GM21526 (cell line): ENCODE results near the gene KDM5B.

Experiments
- ATAC-seq: cut with Tn5 transposase; IDR thresholded peaks from one replicate; pipeline ENCODE4 v1.9.1; 2021; ENCODE audit warnings: moderate library complexity; ENCODE audit not compliant: unreplicated experiment, low FRiP score

KDM5B gene

GRCh38 chr1:202689493-202690342 lies 118.5 kb downstream of the KDM5B start:
- ATAC-seq, result no peak

DNA sequence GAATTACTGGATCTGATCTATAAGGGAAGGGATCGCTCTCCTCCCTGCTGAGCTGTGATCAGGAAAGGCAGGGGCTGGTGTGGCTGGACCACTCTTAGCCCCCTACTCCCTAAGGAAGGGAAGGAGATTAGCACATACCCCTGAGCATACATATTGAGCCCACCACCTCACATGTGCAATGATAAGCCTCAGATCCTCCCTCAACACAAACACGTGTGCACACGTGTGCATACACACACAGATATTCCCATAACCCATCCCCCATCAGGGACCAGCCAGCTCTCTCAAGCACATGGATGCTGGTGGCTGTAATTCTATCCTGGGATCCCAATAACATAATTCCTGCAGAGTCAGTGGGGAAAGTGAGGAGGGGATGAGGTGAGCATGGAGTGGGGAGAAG lies 119.1 kb downstream of the KDM5B start:
- ATAC-seq, result no peak

- no peak for ATAC-seq
These were observed 119.8 kb downstream of the KDM5B start for GRCh38 chr1:202688401-202688800.

GRCh38 chr1:202687798-202688197 lies 120.4 kb downstream of the KDM5B start:
- no peak for ATAC-seq

- no peak for ATAC-seq
These were observed 120.9 kb downstream of the KDM5B start for GRCh38 chr1:202687370-202687769.

DNA sequence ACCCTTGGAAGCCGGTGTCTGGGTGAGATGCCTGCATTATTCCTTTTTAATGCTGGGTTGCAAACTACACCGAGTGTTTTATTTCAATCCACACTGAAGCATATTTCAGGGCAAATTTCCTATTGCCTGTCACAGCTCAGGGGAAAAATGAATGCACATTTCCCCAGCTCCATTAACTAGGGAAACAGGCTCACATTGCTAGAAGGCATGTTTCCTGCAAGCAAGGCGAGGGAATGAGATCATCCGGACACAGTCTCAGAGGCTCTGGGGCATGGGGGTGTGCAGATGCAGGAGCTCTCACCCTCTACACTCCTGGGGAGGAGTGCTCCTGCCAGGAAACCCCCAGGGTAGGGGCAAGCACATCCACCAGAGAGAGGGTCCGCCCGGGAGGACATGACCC lies 122.6 kb downstream of the KDM5B start:
- no peak for ATAC-seq

GRCh38 chr1:202684716-202685115 lies 123.5 kb downstream of the KDM5B start:
- no peak for ATAC-seq

DNA sequence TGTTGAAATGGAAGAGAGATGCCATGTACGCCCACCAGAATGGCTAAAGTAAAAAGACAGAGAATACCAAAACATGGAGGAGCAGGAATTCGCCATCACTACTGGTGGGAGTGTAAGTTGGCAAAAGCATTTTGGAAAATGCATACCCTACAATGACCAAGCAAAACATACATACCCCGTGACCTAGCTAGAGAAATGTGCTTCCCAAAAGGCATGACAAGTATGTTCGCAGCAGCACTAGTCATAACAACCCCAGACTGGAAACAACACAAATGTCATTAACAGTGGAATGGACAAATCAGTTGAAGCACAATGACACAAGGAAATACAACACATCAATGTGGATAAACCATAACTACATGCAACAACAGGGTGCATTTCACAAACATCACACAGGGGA lies 125.2 kb downstream of the KDM5B start:
- ATAC-seq, result no peak

- no peak for ATAC-seq
These were observed 125.7 kb downstream of the KDM5B start for GRCh38 chr1:202682477-202682876.

DNA sequence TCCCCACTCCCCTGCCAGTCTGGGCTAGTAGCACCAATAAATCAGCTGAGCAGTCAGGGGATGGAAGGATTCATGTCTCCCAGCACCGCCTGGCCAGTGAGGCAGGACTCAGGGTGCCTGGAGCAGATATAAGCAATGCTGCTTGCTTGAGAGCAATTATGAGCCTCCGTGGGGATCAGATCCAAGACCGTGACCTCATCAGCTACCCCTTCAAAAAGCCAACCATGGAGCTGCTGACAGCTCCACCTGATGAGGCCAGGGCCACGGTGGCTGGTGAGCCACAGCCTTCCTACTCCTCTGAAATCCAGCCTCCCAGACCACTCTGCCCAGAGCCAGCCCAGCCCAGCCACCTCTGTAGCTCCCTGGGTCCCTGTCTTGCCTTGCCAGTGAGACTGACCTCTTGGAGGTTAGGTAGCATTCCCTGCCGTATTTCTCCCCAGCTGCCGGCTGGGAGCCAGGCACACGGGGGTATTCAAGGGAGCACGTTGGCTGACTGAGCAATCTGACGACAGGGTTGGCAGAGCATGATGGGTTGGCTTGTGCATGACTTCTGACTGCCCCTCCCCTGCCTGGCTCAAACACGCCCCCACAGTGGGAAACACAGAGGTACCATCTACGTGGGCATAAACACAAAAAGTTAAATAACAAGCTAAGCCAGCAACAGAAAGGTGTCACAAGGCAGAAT lies 126.3 kb downstream of the KDM5B start:
- no peak for ATAC-seq

DNA sequence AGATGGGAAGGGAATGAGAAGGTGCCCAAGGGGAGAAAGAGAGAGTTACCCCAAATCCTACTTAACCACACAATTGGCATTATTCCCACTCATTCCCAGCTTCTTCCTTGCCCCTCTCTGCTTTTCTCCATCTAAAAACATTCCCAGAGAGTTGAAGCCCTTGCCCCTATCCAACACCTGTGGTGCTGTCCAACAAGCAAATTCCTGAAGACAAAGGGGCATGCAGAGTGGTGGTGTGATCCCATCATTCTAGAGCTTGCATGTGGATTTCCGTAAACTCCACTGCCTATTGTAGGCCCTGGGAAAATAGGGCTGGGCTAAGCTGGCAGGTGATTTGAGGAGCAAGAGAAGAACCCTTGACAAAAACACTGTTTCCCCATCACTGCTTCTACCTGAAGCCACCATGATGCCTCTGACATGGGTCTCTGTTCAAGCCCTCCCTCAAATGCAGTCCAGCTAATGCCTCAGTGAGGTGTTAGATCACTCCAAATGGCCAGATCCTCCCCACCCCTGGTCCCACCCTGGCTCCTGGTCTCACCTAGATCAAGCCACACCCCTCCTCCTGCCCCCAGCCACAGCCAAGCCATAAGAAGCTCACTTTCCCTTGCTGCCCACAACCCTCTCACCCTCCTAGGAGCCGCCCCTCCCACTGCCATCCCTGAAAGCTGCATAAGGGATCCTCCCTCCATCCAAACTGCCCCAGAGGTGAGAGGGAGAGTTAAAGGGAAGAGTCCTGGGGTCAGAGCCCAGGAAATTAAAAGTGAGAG lies 127.5 kb downstream of the KDM5B start:
- no peak for ATAC-seq

- no peak for ATAC-seq
These were observed 128.6 kb downstream of the KDM5B start for GRCh38 chr1:202679406-202680177.

GRCh38 chr1:202677433-202677832 lies 130.8 kb downstream of the KDM5B start:
- no peak for ATAC-seq
